Suprapubic skin (tissue), 4 donors: ENCODE results near the gene OR2T35.
"Not testable (repeated sequence)": the region's sequence is repeated elsewhere in the genome, so short reads cannot be mapped to it uniquely, and the experiment has no call there.

Experiments
- EP300 ChIP-seq: sonication (generic); formaldehyde crosslinking; IDR thresholded peaks from one replicate; pipeline ENCODE4 v1.6.1; 2017; ENCODE audit warnings: antibody characterized with exemption
- POLR2A ChIP-seq, 2 donors: fragments of 450-650 bp; IDR thresholded peaks; one replicate each; pipeline ENCODE4 v1.6.1; 2017; ENCODE audit warnings: antibody characterized with exemption in 2 of 2, mild to moderate bottlenecking in 2 of 2, moderate library complexity in 2 of 2
- POLR2AphosphoS5 ChIP-seq, 3 donors: sonication (generic); formaldehyde crosslinking; IDR thresholded peaks; one replicate each; pipeline ENCODE4 v1.6.1; 2017; ENCODE audit warnings: antibody characterized with exemption in 3 of 3
- TF ChIP-seq, protein P1 (sequence below), 2 donors: fragments of 200-600 bp in 1 of 2; fragments of 450-650 bp in 1 of 2; sonication (generic) in 1 of 2; IDR thresholded peaks; one replicate each; pipeline ENCODE4 v1.5.1; 2016 to 2019; ENCODE audit warnings: antibody characterized with exemption in 2 of 2, mild to moderate bottlenecking in 1 of 2, moderate library complexity in 1 of 2

DNA sequence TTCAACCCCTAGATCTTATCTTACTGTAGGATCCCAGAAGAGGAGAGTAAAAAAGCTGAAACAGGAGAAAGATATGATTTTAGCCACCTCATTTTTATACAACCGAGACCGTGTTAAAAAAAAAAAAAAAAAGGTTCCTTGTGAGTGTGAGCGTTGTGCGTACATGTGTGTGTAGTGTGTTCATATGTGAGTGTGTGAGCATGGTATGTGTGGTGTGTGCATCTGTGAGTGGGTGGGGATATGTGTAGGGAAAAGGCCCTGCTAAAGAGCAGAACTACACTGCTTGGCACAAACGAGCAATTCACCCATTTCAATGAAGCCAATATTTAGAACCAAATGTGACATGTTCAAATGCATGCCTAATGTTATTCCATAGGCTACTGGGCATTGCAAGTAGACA is 3.5 kb downstream of the OR2T35 start:
- TF ChIP-seq, protein P1, sequence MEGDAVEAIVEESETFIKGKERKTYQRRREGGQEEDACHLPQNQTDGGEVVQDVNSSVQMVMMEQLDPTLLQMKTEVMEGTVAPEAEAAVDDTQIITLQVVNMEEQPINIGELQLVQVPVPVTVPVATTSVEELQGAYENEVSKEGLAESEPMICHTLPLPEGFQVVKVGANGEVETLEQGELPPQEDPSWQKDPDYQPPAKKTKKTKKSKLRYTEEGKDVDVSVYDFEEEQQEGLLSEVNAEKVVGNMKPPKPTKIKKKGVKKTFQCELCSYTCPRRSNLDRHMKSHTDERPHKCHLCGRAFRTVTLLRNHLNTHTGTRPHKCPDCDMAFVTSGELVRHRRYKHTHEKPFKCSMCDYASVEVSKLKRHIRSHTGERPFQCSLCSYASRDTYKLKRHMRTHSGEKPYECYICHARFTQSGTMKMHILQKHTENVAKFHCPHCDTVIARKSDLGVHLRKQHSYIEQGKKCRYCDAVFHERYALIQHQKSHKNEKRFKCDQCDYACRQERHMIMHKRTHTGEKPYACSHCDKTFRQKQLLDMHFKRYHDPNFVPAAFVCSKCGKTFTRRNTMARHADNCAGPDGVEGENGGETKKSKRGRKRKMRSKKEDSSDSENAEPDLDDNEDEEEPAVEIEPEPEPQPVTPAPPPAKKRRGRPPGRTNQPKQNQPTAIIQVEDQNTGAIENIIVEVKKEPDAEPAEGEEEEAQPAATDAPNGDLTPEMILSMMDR (IDR thresholded peaks at IDR 0.05): not testable (repeated sequence)
- not testable (repeated sequence) for TF ChIP-seq POLR2A (IDR thresholded peaks at IDR 0.05); POLR2AphosphoS5 (IDR thresholded peaks at IDR 0.05); EP300
